ENCODE data around the gene ACADS. TPM values are rescaled to one million over a fixed set of nuclear protein-coding genes. Genes with fewer than 3 reads are reported as not detected.

ACADS gene
- total RNA-seq, 4 donors from 2014 or later = 1.2 to 46.1 (median 13.9) TPM

- Histone ChIP-seq H3K36me3 (no peaks in the 10 kb centered on the region), H3K27ac (peak overlapping the region; percentile 91 to 95), H3K4me1 (peaks cover 0 to 9% of the 10 kb centered on the region in 2 donors), H3K27me3 (no peaks in the 10 kb centered on the region), H3K4me3 (peak overlapping the region; percentile 81 to 96), H3K9me3 (no peaks in the 10 kb centered on the region)
- intact Hi-C loops (cut with DNase I; ENCODE audit: low total_unique reads) = no loop called here
- TF ChIP-seq, protein P1, sequence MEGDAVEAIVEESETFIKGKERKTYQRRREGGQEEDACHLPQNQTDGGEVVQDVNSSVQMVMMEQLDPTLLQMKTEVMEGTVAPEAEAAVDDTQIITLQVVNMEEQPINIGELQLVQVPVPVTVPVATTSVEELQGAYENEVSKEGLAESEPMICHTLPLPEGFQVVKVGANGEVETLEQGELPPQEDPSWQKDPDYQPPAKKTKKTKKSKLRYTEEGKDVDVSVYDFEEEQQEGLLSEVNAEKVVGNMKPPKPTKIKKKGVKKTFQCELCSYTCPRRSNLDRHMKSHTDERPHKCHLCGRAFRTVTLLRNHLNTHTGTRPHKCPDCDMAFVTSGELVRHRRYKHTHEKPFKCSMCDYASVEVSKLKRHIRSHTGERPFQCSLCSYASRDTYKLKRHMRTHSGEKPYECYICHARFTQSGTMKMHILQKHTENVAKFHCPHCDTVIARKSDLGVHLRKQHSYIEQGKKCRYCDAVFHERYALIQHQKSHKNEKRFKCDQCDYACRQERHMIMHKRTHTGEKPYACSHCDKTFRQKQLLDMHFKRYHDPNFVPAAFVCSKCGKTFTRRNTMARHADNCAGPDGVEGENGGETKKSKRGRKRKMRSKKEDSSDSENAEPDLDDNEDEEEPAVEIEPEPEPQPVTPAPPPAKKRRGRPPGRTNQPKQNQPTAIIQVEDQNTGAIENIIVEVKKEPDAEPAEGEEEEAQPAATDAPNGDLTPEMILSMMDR (IDR thresholded peaks at IDR 0.05) = no peak
- TF ChIP-seq POLR2A (IDR thresholded peaks at IDR 0.05) = no peak
- DNase-seq = no peak
Measured at GRCh38 chr12:120687578-120688289, 37.9 kb upstream of the ACADS start.

DNA sequence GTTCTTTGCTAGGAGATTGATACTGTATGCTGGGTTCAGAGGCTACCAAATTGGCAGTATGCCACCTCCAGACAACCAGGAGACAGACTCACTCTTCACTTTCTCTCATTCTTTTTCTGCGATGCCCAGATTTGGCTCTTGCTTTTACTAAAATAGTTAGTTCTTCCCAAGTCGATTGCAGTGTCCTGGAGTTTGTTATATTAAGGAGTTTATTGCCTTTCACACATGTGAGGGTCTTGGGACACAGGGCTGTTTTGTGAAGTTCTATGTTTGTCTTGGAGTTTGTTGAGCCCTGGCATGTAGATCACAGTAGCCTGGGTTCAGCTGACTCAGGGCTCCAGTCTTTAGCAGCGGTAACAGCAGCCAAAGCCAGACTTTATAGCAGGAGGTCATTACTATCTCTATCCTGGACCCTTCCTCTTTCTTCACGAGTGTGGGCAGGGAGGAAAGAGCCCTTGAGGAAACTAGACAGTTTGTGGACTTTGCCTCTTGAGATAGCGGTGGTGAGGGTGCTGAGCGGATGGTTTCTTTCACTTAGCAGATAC lies 37.0 kb upstream of the ACADS start:
- Histone ChIP-seq H3K27me3 (no peaks in the 10 kb centered on the region), H3K4me3 (peak overlapping the region; percentile 81 to 96), H3K27ac (peak overlapping the region; percentile 15 to 95), H3K4me1 (peaks cover 0 to 9% of the 10 kb centered on the region in 2 donors), H3K36me3 (no peaks in the 10 kb centered on the region), H3K9me3 (no peaks in the 10 kb centered on the region)
- no peak for DNase-seq
- TF ChIP-seq POLR2A (IDR thresholded peaks at IDR 0.05) = no peak
- TF ChIP-seq, protein P1 (IDR thresholded peaks at IDR 0.05) = no peak
- intact Hi-C loops (cut with DNase I; ENCODE audit: low total_unique reads) = no loop called here

GRCh38 chr12:120689397-120690082 lies 36.1 kb upstream of the ACADS start:
- DNase-seq = no peak
- H3K4me3 ChIP-seq = no peak overlapping the region
- peaks cover 0 to 9% of the 10 kb centered on the region in 2 donors for H3K4me1 ChIP-seq
- no peaks in the 10 kb centered on the region for H3K9me3 ChIP-seq
- no peaks in the 10 kb centered on the region for H3K36me3 ChIP-seq
- intact Hi-C loops (cut with DNase I; ENCODE audit: low total_unique reads) = no loop called here
- no peak for TF ChIP-seq POLR2A (IDR thresholded peaks at IDR 0.05)
- TF ChIP-seq, protein P1 (IDR thresholded peaks at IDR 0.05) = no peak
- H3K27me3 ChIP-seq = no peaks in the 10 kb centered on the region
- H3K27ac ChIP-seq = peak overlapping the region in 1 of 2 donors; percentile 95

DNA sequence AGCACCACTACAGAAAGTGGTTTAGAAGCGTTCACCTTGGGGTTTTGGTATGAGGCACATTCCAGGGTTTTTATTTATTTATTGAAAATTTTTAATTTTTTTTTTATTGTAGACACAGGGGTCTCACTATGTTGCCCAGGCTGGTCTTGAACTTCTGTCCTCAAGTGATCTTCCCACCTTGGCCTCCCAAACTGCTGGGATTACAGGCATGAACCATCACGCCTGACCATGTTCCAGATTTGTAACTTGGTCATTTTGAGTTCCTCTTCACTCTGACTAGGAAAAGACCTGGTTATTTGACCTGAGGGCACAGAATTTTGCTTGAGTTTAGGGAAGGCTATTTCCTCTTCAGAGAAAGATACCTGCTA lies 35.6 kb upstream of the ACADS start:
- H3K27ac ChIP-seq = peak overlapping the region in 1 of 2 donors; percentile 3
- no peaks in the 10 kb centered on the region for H3K9me3 ChIP-seq
- no peak for DNase-seq
- no peaks in the 10 kb centered on the region for H3K27me3 ChIP-seq
- no peak overlapping the region for H3K4me3 ChIP-seq
- H3K4me1 ChIP-seq = peaks cover 0 to 9% of the 10 kb centered on the region in 2 donors
- no peak for TF ChIP-seq POLR2A (IDR thresholded peaks at IDR 0.05)
- TF ChIP-seq, protein P1 (IDR thresholded peaks at IDR 0.05) = no peak
- no peaks in the 10 kb centered on the region for H3K36me3 ChIP-seq
- intact Hi-C loops (cut with DNase I; ENCODE audit: low total_unique reads) = no loop called here

- Histone ChIP-seq H3K27ac (peak overlapping the region in 1 of 2 donors; percentile 59), H3K27me3 (no peaks in the 10 kb centered on the region), H3K4me3 (no peak overlapping the region), H3K36me3 (no peaks in the 10 kb centered on the region), H3K9me3 (no peaks in the 10 kb centered on the region), H3K4me1 (peaks cover 0 to 9% of the 10 kb centered on the region in 2 donors)
- intact Hi-C loops (cut with DNase I; ENCODE audit: low total_unique reads) = no loop called here
- no peak for DNase-seq
- TF ChIP-seq, protein P1 (IDR thresholded peaks at IDR 0.05) = no peak
- no peak for TF ChIP-seq POLR2A (IDR thresholded peaks at IDR 0.05)
Measured at GRCh38 chr12:120690978-120691377, 34.6 kb upstream of the ACADS start.

Data from uterus (tissue), 4 donors.